Smooth muscle cell (in vitro differentiated cells): Measurements from ENCODE around the gene FOXE3. TPM values are rescaled to one million over a fixed set of nuclear protein-coding genes. Genes with fewer than 3 reads are reported as not detected.
A peak's percentile ranks its signal among the peaks of the same experiment; 100 is the strongest.

Experiments used
- DNase-seq: peaks from one replicate; lab custom pipeline; 2025; ENCODE audit not compliant: unreplicated experiment; lab: John Stamatoyannopoulos, UW
- H2AFZ ChIP-seq: fragments of 200-600 bp; sonication (generic); 2 replicates; pipeline ENCODE4 v1.6.0; 2016; ENCODE audit warnings: antibody characterized with exemption, low read depth, mild to moderate bottlenecking
- H3F3A ChIP-seq: fragments of 200-600 bp; sonication (generic); 2 replicates; pipeline ENCODE4 v1.6.0; 2017; ENCODE audit warnings: antibody characterized with exemption, low read depth
- H3K27ac ChIP-seq: fragments of 200-600 bp; sonication (generic); 2 replicates; pipeline ENCODE4 v1.5.1; 2016; ENCODE audit warnings: low read depth, mild to moderate bottlenecking
- H3K27me3 ChIP-seq: fragments of 200-600 bp; sonication (generic); 2 replicates; pipeline ENCODE4 v1.6.1; 2016; ENCODE audit warnings: low read depth, mild to moderate bottlenecking
- H3K36me3 ChIP-seq: fragments of 200-600 bp; sonication (generic); 2 replicates; pipeline ENCODE4 v1.5.1; 2016; ENCODE audit warnings: low read depth
- H3K4me1 ChIP-seq: fragments of 200-600 bp; sonication (generic); 2 replicates; pipeline ENCODE4 v1.5.1; 2016; ENCODE audit warnings: low read depth
- H3K4me2 ChIP-seq: fragments of 200-600 bp; sonication (generic); 2 replicates; pipeline ENCODE4 v1.6.0; 2016; ENCODE audit warnings: mild to moderate bottlenecking
- H3K4me3 ChIP-seq: fragments of 200-600 bp; sonication (generic); 2 replicates; pipeline ENCODE4 v1.5.1; 2016; ENCODE audit warnings: mild to moderate bottlenecking
- H3K79me2 ChIP-seq: fragments of 200-600 bp; sonication (generic); 2 replicates; pipeline ENCODE4 v1.6.0; 2016; ENCODE audit warnings: low read depth, mild to moderate bottlenecking
- H3K9ac ChIP-seq: fragments of 200-600 bp; sonication (generic); 2 replicates; pipeline ENCODE4 v1.6.0; 2016; ENCODE audit warnings: low read depth
- H3K9me3 ChIP-seq: fragments of 200-600 bp; sonication (generic); replicated peaks from 2 replicates; pipeline ENCODE4 v1.5.1; 2016; ENCODE audit warnings: low read depth
- H4K20me1 ChIP-seq: fragments of 200-600 bp; sonication (generic); 2 replicates; pipeline ENCODE4 v1.6.0; 2016; ENCODE audit warnings: low read depth
- WGBS: methylation state at CpG from one replicate; pipeline ENCODE4 v1.1.7; 2016; ENCODE audit warnings: low lambda C conversion rate; 5-methylcytosine and 5-hydroxymethylcytosine counted together
- polyA plus RNA-seq: library from polyadenylated mRNA; unstranded; fragments of >200 nt; fragmentation: Nextera tagmentation; extraction: Ambion mirVana; gene quantifications from 2 replicates; pipeline ENCODE4 v1.2.1, GENCODE V29; 2016
- total RNA-seq: library from RNA; depleted of rRNA; stranded (reverse); fragments of >200 nt; gene quantifications from 2 replicates; pipeline ENCODE4 v1.2.3, GENCODE V29; 2014
- TF ChIP-seq, protein P1 (sequence below): fragments of 200-600 bp; sonication (generic); IDR thresholded peaks from 2 replicates; pipeline ENCODE4 v1.5.1; 2017; ENCODE audit warnings: borderline replicate concordance, mild to moderate bottlenecking, antibody characterized with exemption; ENCODE audit not compliant: insufficient read depth, poor library complexity, severe bottlenecking

The FOXE3 gene
- not detected in 2 replicates for total RNA-seq
- 0.34 TPM in 1 of 2 replicates, not detected in the other for polyA plus RNA-seq

DNA sequence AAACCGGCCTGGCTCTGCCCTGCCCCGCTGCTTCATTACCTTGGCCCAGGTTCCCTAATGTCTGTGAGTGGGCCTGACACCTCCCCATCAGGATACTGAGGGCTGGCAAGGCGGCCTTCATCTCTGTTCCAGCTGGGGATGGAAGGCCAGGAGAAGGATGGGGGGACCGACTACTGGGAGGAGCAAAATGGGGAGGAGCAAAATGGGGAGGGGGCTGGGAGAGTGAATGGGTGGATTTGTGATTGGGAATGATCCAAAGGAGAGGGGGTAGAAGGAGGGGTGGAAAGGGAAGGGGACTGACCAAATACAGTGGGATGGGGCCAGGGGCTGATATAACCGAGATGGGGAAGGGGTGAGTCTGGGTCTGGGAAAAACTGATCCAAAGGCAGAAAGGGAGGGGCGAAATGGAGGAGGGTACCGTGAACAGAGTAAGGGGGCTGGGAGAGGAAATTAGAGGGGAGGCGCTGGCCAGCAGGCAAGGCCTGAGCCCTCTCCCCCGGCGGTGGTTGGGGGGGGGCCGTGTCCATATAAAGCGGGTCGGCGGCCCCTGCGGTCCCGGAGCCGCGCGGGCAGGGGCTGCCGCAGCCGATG, at the start of gene FOXE3:
Gene FOXE3, plus strand, starts transcription at position 558 of the 591 bp plus-strand sequence. Its CDS starts 31 bp downstream, at position 589.
- no peaks in the 10 kb centered on the region for H3K79me2 ChIP-seq
- no peak within 1 kb of the TSS for H2AFZ ChIP-seq
- peaks cover 75% of the 10 kb centered on the region for H3K27me3 ChIP-seq
- no peaks in the 10 kb centered on the region for H4K20me1 ChIP-seq
- 41% methylated on average over 10 of the region's 21 CpGs for WGBS
- no peak within 1 kb of the TSS for H3K27ac ChIP-seq
- no peaks in the 10 kb centered on the region for H3K9me3 ChIP-seq
- TF ChIP-seq, protein P1, sequence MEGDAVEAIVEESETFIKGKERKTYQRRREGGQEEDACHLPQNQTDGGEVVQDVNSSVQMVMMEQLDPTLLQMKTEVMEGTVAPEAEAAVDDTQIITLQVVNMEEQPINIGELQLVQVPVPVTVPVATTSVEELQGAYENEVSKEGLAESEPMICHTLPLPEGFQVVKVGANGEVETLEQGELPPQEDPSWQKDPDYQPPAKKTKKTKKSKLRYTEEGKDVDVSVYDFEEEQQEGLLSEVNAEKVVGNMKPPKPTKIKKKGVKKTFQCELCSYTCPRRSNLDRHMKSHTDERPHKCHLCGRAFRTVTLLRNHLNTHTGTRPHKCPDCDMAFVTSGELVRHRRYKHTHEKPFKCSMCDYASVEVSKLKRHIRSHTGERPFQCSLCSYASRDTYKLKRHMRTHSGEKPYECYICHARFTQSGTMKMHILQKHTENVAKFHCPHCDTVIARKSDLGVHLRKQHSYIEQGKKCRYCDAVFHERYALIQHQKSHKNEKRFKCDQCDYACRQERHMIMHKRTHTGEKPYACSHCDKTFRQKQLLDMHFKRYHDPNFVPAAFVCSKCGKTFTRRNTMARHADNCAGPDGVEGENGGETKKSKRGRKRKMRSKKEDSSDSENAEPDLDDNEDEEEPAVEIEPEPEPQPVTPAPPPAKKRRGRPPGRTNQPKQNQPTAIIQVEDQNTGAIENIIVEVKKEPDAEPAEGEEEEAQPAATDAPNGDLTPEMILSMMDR, result no peak
- DNase-seq, result no peak
- no peaks in the 10 kb centered on the region for H3K4me1 ChIP-seq
- no peaks in the 10 kb centered on the region for H3K36me3 ChIP-seq
- no peak within 1 kb of the TSS for H3K9ac ChIP-seq
- H3K4me3 ChIP-seq, result peak within 1 kb of the TSS; percentile 36
- peak within 1 kb of the TSS; percentile 69 for H3K4me2 ChIP-seq
- H3F3A ChIP-seq, result no peaks in the 10 kb centered on the region

DNA sequence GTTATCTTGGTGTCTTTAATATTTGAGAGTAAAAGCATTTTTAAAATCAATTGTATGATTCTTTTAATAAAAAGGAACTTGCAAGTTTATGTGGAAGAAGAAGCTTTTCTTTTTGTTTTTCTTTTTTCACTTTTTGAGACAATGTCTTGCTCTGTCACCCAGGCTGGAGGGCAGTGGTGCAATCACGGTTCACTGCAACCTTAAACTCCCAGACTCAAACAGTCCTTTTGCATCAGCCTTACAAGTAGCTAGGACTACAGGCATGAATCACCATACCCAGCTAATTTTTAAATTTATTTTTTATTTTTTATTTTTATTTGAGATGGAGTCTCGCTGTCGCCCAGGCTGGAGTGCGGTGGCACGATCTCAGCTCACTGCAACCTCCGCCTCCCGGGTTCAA, 48.4 kb upstream of the FOXE3 start:
- Histone ChIP-seq H3K27me3 (no peaks in the 10 kb centered on the region), H3K4me2 (no peak overlapping the region), H2AFZ (no peak overlapping the region), H3K9me3 (no peaks in the 10 kb centered on the region), H3K36me3 (peaks cover 7% of the 10 kb centered on the region), H4K20me1 (peaks cover 89% of the 10 kb centered on the region), H3K9ac (no peak overlapping the region), H3K4me1 (no peaks in the 10 kb centered on the region), H3K4me3 (no peak overlapping the region), H3F3A (no peaks in the 10 kb centered on the region), H3K27ac (no peak overlapping the region), H3K79me2 (peaks cover 38% of the 10 kb centered on the region)
- WGBS, result 97% methylated on average over 7 of the region's 7 CpGs
- TF ChIP-seq, protein P1, result no peak
- no peak for DNase-seq

- Histone ChIP-seq H3F3A (peaks cover 4% of the 10 kb centered on the region), H3K79me2 (peaks cover 11% of the 10 kb centered on the region), H3K36me3 (peaks cover 33% of the 10 kb centered on the region), H3K27ac (no peak overlapping the region), H3K9me3 (no peaks in the 10 kb centered on the region), H3K4me2 (no peak overlapping the region), H3K4me1 (no peaks in the 10 kb centered on the region), H3K27me3 (no peaks in the 10 kb centered on the region), H2AFZ (no peak overlapping the region), H4K20me1 (peaks cover 86% of the 10 kb centered on the region), H3K9ac (no peak overlapping the region), H3K4me3 (no peak overlapping the region)
- no peak for DNase-seq
- TF ChIP-seq, protein P1, result no peak
Measured at GRCh38 chr1:47371016-47371517, 45.0 kb upstream of the FOXE3 start.

DNA sequence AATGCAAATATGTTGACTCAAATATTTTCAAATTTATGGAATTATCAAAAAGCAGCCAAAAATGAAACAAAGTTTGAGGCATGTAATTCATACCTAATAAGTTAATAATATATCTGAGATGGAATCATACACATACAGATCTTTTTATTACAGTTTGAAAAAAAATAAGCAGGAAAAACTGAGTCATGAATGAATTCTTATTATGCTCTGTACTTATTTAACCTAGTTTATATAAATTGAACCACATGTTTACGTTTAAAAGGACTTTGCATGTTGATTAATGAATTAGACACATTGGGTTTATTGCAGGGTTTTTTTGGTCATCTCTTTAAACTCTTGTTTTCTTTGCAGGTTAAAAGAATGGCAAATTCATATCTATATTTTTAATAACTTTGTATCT, 41.6 kb upstream of the FOXE3 start:
- Histone ChIP-seq H3K9ac (no peak overlapping the region), H2AFZ (no peak overlapping the region), H3K4me1 (peaks cover 3% of the 10 kb centered on the region), H3K27ac (no peak overlapping the region), H3K4me2 (no peak overlapping the region), H3K27me3 (no peaks in the 10 kb centered on the region), H3K36me3 (peaks cover 33% of the 10 kb centered on the region), H3K4me3 (no peak overlapping the region), H4K20me1 (peaks cover 78% of the 10 kb centered on the region), H3F3A (peaks cover 4% of the 10 kb centered on the region), H3K79me2 (no peaks in the 10 kb centered on the region), H3K9me3 (no peaks in the 10 kb centered on the region)
- TF ChIP-seq, protein P1, result no peak
- 100% methylated on average over 1 of the region's 1 CpG for WGBS
- no peak for DNase-seq
